K562 (cell line): ENCODE results near the gene THSD8. TPM values are rescaled to one million over a fixed set of nuclear protein-coding genes. Genes with fewer than 3 reads are reported as not detected.

ENCODE experiments used
- CBFA2T2 ChIP-seq: fragments of 450-650 bp; conservative IDR thresholded peaks from 2 replicates; pipeline ENCODE4 v1.6.1; 2017; ENCODE audit warnings: mild to moderate bottlenecking
- CBX8 ChIP-seq: fragments of 200-600 bp; sonication (generic); IDR thresholded peaks from 2 replicates; pipeline ENCODE4 v1.6.1; 2012; ENCODE audit warnings: borderline replicate concordance, mixed run types, low read depth, mild to moderate bottlenecking, moderate library complexity, mixed read lengths, low read length, control low read depth, inconsistent platforms; ENCODE audit not compliant: poor library complexity, severe bottlenecking; ENCODE audit errors: extremely low read depth
- ETS2 ChIP-seq: IDR thresholded peaks from 2 replicates; pipeline ENCODE4 v1.6.1; 2016; ENCODE audit warnings: borderline replicate concordance, missing genetic modification characterization, mild to moderate bottlenecking, moderate library complexity, missing compliant biosample characterization; ENCODE audit not compliant: poor library complexity, severe bottlenecking
- FOXA1 ChIP-seq: fragments of 450-650 bp; IDR thresholded peaks from 2 replicates; pipeline ENCODE4 v1.6.1; 2016; ENCODE audit warnings: mild to moderate bottlenecking, borderline replicate concordance
- HDGF ChIP-seq: fragments of 450-650 bp; IDR thresholded peaks from 2 replicates; pipeline ENCODE4 v1.6.1; 2016
- HLTF ChIP-seq: fragments of 450-650 bp; IDR thresholded peaks from 2 replicates; pipeline ENCODE4 v1.6.1; 2016
- LCOR ChIP-seq: sonication (generic); formaldehyde crosslinking; IDR thresholded peaks from 2 replicates; pipeline ENCODE4 v1.8.0; 2022; ENCODE audit warnings: mild to moderate bottlenecking, missing genetic modification reagents
- MCM7 ChIP-seq, 2 experiments: fragments of 450-650 bp; IDR thresholded peaks; 2 replicates each; pipeline ENCODE4 v1.6.1; 2016 to 2018
- MYNN ChIP-seq, 2 experiments: sonication (generic); formaldehyde crosslinking in 1 of 2; IDR thresholded peaks; 2 replicates each; pipeline versions ENCODE4 v1.5.0 to v1.6.1; 2016 to 2020; ENCODE audit warnings: antibody characterized with exemption in 1 of 2, missing genetic modification reagents in 1 of 2
- NFATC3 ChIP-seq: fragments of 450-650 bp; IDR thresholded peaks from 2 replicates; pipeline ENCODE4 v1.6.1; 2017; ENCODE audit warnings: mild to moderate bottlenecking
- PRMT5 ChIP-seq: sonication (generic); formaldehyde crosslinking; IDR thresholded peaks from 2 replicates; pipeline ENCODE4 v1.5.0; 2020; ENCODE audit warnings: missing genetic modification reagents
- RHOXF2B ChIP-seq: fragments of 250-450 bp; sonication (Bioruptor Pico); conservative IDR thresholded peaks from 2 replicates; pipeline ENCODE4 v1.5.1; 2021
- ZBTB17 ChIP-seq: fragments of 450-650 bp; formaldehyde crosslinking; IDR thresholded peaks from 2 replicates; pipeline ENCODE4 v1.4.0; 2020; ENCODE audit warnings: mild to moderate bottlenecking
- ZFP36 ChIP-seq: fragments of 150-350 bp; IDR thresholded peaks from 2 replicates; pipeline ENCODE4 v1.6.1; 2018; ENCODE audit warnings: low read length, low read depth; ENCODE audit not compliant: partially characterized antibody
- ZNF217 ChIP-seq: sonication (generic); formaldehyde crosslinking; IDR thresholded peaks from 2 replicates; pipeline ENCODE4 v1.8.0; 2022; ENCODE audit warnings: mild to moderate bottlenecking, missing genetic modification reagents
- ZNF551 ChIP-seq: fragments of 250-450 bp; sonication (Bioruptor Pico); IDR thresholded peaks from 2 replicates; pipeline ENCODE4 v1.5.0; 2021; ENCODE audit warnings: mild to moderate bottlenecking, moderate library complexity
- ZNF830 ChIP-seq: fragments of 250-450 bp; sonication (Bioruptor Pico); IDR thresholded peaks from 2 replicates; pipeline ENCODE4 v1.5.0; 2021; ENCODE audit warnings: mild to moderate bottlenecking
- polyA plus RNA-seq, 8 experiments: library from polyadenylated mRNA; depleted of rRNA in 4 of 8; stranded (reverse) in 5 of 8; unstranded in 3 of 8; fragments of >200 nt; fragmentation: Nextera tagmentation in 2 of 8; fragmentation: Illumina TruSeq in 1 of 8; extraction: Ambion mirVana in 2 of 8; extraction: Trizol in 1 of 8; gene quantifications; 2 replicates each; pipeline versions ENCODE4 v1.2.1 to v1.2.3, GENCODE V29; 2011 to 2014; ENCODE audit warnings: inconsistent platforms in 1 of 8, missing spikeins in 1 of 8
- total RNA-seq, 7 experiments: library from RNA; depleted of rRNA in 6 of 7; stranded (reverse); fragments of >200 nt in 6 of 7; fragmentation: Illumina TruSeq in 2 of 7; extraction: Trizol in 2 of 7; gene quantifications; 2 replicates each; pipeline versions ENCODE4 v1.2.1 to v1.2.3, GENCODE V29; 2011 to 2021; ENCODE audit warnings: low replicate concordance in 1 of 7
- TF ChIP-seq, protein P1 (sequence below), 2 experiments: fragments of 450-650 bp; IDR thresholded peaks; 2 replicates each; pipeline ENCODE4 v1.6.1; 2018; ENCODE audit warnings: mild to moderate bottlenecking in 2 of 2, low read depth in 1 of 2; ENCODE audit not compliant: partially characterized antibody in 2 of 2
- TF ChIP-seq, protein P2 (sequence below): fragments of 450-650 bp; IDR thresholded peaks from 2 replicates; pipeline ENCODE4 v1.6.1; 2016; ENCODE audit warnings: antibody characterized with exemption
- TF ChIP-seq, protein P3 (sequence below): sonication (generic); IDR thresholded peaks from 2 replicates; pipeline ENCODE4 v1.6.1; 2016
- TF ChIP-seq, protein P4 (sequence below): fragments of 450-650 bp; formaldehyde crosslinking; IDR thresholded peaks from 2 replicates; pipeline ENCODE4 v1.4.0; 2020; ENCODE audit warnings: mild to moderate bottlenecking

The THSD8 gene
- total and polyA plus RNA-seq, 9 of the 15 experiments (the other 6 are each of a cell fraction or from before 2014, with no cell fraction given), result 8.4 to 42.4 (median 19.9) TPM; not detected in 2

DNA sequence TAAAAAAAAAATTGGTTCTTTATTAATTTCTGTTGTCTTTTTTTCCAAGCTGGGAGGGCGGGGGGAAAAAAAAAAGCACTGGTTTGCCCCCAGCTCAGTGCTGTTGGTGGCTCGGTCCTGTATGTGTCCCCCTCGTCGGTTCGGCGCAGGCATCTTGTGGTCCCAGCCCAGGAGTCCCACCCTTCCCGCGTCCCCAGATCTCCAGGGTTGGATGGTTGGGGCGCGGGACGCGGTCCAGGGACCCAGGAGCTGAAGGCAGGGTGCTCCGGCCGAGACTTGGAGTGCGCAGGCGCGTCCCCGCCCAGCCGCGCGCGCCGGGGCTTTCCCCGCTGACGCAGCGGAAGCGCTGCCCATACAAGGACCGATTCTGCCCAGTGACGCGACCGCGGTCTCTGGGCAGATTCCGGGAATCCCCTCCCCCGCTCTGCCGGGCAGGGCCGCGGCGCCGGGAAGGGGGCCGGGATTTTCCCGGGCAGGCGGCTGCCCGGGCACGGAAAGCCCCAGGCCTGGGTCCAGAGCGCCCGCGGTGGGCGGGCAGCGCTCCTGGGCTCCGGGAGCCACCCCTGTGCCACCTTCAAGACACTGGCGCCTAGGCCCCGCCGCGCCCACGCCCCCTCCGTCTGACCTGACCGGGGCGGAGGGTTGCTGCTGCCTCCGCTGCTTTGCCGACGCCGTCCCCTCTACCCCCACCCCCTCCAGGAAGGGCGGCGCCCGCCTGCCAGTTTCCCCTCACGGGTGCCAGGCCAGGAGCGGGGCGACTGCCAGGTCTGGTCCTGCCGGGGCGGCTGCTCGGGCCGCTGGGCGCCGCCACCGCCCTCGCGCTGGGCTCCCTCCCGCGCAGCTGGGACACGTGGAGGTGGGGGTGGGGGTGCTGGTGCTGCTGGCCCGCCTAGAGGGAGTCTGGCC, 8.3 kb upstream of the THSD8 start (continued):
- TF ChIP-seq PRMT5 (CRISPR knock-in tag) (no peak), MCM7 (IDR thresholded peaks at IDR 0.05) (no peak), FOXA1 (no peak), ETS2 (tag) (no peak), ZNF830 (CRISPR knock-in tag) (no peak), MYNN (IDR thresholded peaks at IDR 0.05) (no peak), MYNN (CRISPR knock-in tag; IDR thresholded peaks at IDR 0.05) (no peak), HDGF (no peak), ZNF551 (CRISPR knock-in tag) (no peak), CBFA2T2 (no peak), ZFP36 (peak; percentile 92), HLTF (no peak), ZNF217 (CRISPR knock-in tag) (no peak), RHOXF2B (CRISPR knock-in tag) (no peak), CBX8 (no peak), LCOR (peak; percentile 63), ZBTB17 (CRISPR knock-in tag) (peak; percentile 28; the same call in 1 of the 2 replicates), NFATC3 (no peak)
- TF ChIP-seq, protein P1, sequence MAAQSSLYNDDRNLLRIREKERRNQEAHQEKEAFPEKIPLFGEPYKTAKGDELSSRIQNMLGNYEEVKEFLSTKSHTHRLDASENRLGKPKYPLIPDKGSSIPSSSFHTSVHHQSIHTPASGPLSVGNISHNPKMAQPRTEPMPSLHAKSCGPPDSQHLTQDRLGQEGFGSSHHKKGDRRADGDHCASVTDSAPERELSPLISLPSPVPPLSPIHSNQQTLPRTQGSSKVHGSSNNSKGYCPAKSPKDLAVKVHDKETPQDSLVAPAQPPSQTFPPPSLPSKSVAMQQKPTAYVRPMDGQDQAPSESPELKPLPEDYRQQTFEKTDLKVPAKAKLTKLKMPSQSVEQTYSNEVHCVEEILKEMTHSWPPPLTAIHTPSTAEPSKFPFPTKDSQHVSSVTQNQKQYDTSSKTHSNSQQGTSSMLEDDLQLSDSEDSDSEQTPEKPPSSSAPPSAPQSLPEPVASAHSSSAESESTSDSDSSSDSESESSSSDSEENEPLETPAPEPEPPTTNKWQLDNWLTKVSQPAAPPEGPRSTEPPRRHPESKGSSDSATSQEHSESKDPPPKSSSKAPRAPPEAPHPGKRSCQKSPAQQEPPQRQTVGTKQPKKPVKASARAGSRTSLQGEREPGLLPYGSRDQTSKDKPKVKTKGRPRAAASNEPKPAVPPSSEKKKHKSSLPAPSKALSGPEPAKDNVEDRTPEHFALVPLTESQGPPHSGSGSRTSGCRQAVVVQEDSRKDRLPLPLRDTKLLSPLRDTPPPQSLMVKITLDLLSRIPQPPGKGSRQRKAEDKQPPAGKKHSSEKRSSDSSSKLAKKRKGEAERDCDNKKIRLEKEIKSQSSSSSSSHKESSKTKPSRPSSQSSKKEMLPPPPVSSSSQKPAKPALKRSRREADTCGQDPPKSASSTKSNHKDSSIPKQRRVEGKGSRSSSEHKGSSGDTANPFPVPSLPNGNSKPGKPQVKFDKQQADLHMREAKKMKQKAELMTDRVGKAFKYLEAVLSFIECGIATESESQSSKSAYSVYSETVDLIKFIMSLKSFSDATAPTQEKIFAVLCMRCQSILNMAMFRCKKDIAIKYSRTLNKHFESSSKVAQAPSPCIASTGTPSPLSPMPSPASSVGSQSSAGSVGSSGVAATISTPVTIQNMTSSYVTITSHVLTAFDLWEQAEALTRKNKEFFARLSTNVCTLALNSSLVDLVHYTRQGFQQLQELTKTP (IDR thresholded peaks at IDR 0.05; ENCODE audit: low read depth in 1 of 2, partially characterized antibody in 2 of 2), result no peak
- TF ChIP-seq, protein P2, sequence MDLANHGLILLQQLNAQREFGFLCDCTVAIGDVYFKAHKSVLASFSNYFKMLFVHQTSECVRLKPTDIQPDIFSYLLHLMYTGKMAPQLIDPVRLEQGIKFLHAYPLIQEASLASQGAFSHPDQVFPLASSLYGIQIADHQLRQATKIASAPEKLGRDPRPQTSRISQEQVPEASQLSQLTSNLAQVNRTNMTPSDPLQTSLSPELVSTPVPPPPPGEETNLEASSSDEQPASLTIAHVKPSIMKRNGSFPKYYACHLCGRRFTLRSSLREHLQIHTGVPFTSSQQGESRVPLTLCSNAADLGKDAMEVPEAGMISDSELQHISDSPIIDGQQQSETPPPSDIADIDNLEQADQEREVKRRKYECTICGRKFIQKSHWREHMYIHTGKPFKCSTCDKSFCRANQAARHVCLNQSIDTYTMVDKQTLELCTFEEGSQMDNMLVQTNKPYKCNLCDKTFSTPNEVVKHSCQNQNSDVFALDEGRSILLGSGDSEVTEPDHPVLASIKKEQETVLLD, result no peak
- TF ChIP-seq, protein P3, sequence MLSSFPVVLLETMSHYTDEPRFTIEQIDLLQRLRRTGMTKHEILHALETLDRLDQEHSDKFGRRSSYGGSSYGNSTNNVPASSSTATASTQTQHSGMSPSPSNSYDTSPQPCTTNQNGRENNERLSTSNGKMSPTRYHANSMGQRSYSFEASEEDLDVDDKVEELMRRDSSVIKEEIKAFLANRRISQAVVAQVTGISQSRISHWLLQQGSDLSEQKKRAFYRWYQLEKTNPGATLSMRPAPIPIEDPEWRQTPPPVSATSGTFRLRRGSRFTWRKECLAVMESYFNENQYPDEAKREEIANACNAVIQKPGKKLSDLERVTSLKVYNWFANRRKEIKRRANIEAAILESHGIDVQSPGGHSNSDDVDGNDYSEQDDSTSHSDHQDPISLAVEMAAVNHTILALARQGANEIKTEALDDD, result no peak
- TF ChIP-seq, protein P4, sequence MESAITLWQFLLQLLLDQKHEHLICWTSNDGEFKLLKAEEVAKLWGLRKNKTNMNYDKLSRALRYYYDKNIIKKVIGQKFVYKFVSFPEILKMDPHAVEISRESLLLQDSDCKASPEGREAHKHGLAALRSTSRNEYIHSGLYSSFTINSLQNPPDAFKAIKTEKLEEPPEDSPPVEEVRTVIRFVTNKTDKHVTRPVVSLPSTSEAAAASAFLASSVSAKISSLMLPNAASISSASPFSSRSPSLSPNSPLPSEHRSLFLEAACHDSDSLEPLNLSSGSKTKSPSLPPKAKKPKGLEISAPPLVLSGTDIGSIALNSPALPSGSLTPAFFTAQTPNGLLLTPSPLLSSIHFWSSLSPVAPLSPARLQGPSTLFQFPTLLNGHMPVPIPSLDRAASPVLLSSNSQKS (CRISPR knock-in tag), result 0 out of 2 replicates have a peak, but pooled peaks have one; percentile 52
